IMR-90 (cell line): ENCODE measurements around the gene ADAMTSL2. TPM values are rescaled to one million over a fixed set of nuclear protein-coding genes. Genes with fewer than 3 reads are reported as not detected.

Source experiments
- ATAC-seq: fragments of 200-7000 bp; cut with Tn5 transposase; 2 replicates; pipeline ENCODE4 v1.9.1; 2020; ENCODE audit warnings: low read depth, mild to moderate bottlenecking, moderate library complexity
- BruUV-seq: library from RNA; stranded (reverse); fragments of 400-500 nt; replicated peaks from 2 replicates; lab custom pipeline; 2021; lab: Mats Ljungman, UMichigan
- CTCF ChIA-PET: fragments of 300-600 bp; formaldehyde crosslinking; extraction: SDS; loops from one replicate; lab custom pipeline; 2021; ENCODE audit warnings: antibody characterized with exemption; lab: Yijun Ruan, JAX
- POLR2A ChIA-PET: fragments of 300-600 bp; sonication (Branson Sonifier 250); formaldehyde crosslinking; loops from one replicate; lab custom pipeline; 2022; ENCODE audit warnings: antibody characterized with exemption; ENCODE audit not compliant: unreplicated experiment; lab: Charles Lee
- DNase-seq: peaks from one replicate; pipeline ENCODE4 v3.0.0; 2013
- H2AFZ ChIP-seq: replicated peaks from 2 replicates; pipeline ENCODE3; 2013; ENCODE audit warnings: low read length, mild to moderate bottlenecking; ENCODE audit not compliant: poor library complexity
- H2AK5ac ChIP-seq: 2 replicates; pipeline ENCODE4 v1.6.1; 2013; ENCODE audit warnings: low read depth, low read length, inconsistent platforms
- H2AK9ac ChIP-seq: replicated peaks from 2 replicates; pipeline ENCODE3; 2013; ENCODE audit warnings: mild to moderate bottlenecking, low read depth, low read length, moderate library complexity; ENCODE audit not compliant: poor library complexity
- H2BK120ac ChIP-seq: 2 replicates; pipeline ENCODE4 v1.6.1; 2013; ENCODE audit warnings: low read depth, low read length, inconsistent platforms
- H2BK15ac ChIP-seq: 3 replicates; pipeline ENCODE4 v1.6.1; 2013; ENCODE audit warnings: low read depth, low read length, inconsistent platforms
- H2BK20ac ChIP-seq: 2 replicates; pipeline ENCODE4 v1.6.1; 2013; ENCODE audit warnings: low read depth, mild to moderate bottlenecking, inconsistent platforms, low read length, moderate library complexity
- H2BK5ac ChIP-seq: 2 replicates; pipeline ENCODE4 v1.6.1; 2013; ENCODE audit warnings: mild to moderate bottlenecking, low read depth, low read length, inconsistent platforms; ENCODE audit not compliant: poor library complexity, severe bottlenecking
- H3K14ac ChIP-seq: replicated peaks from 2 replicates; pipeline ENCODE4 v1.6.1; 2013; ENCODE audit warnings: low read depth, low read length, inconsistent platforms
- H3K18ac ChIP-seq: 2 replicates; pipeline ENCODE4 v1.6.1; 2013; ENCODE audit warnings: low read depth, low read length, control low read depth
- H3K23ac ChIP-seq: 2 replicates; pipeline ENCODE4 v1.6.1; 2013; ENCODE audit warnings: low read depth, low read length, inconsistent platforms
- H3K27ac ChIP-seq: 2 replicates; pipeline ENCODE4 v1.5.1; 2013; ENCODE audit warnings: mild to moderate bottlenecking, control low read depth, low read length; ENCODE audit not compliant: insufficient read depth
- H3K27me3 ChIP-seq: 2 replicates; pipeline ENCODE4 v1.6.1; 2013; ENCODE audit warnings: low read length; ENCODE audit not compliant: control insufficient read depth, insufficient read depth
- H3K36me3 ChIP-seq: 2 replicates; pipeline ENCODE4 v1.6.1; 2013; ENCODE audit warnings: low read length, mixed read lengths; ENCODE audit not compliant: control insufficient read depth, insufficient read depth
- H3K4ac ChIP-seq: 2 replicates; pipeline ENCODE4 v1.6.1; 2013; ENCODE audit warnings: low read depth, low read length, inconsistent platforms
- H3K4me1 ChIP-seq: 2 replicates; pipeline ENCODE4 v1.6.1; 2013; ENCODE audit warnings: low read length, mixed read lengths; ENCODE audit not compliant: control insufficient read depth, insufficient read depth
- H3K4me2 ChIP-seq: 2 replicates; pipeline ENCODE4 v1.6.1; 2013; ENCODE audit warnings: low read depth, mild to moderate bottlenecking, control low read depth, low read length, moderate library complexity
- H3K4me3 ChIP-seq: 2 replicates; pipeline ENCODE4 v1.5.1; 2013; ENCODE audit warnings: low read depth, mild to moderate bottlenecking, control low read depth, low read length, moderate library complexity; ENCODE audit not compliant: insufficient read depth
- H3K56ac ChIP-seq: 2 replicates; pipeline ENCODE4 v1.6.1; 2013; ENCODE audit warnings: low read length, inconsistent platforms; ENCODE audit not compliant: insufficient read depth; ENCODE audit errors: extremely low read depth
- H3K79me1 ChIP-seq, 2 experiments: 2 replicates each; pipeline ENCODE4 v1.6.1; 2013; ENCODE audit warnings: low read length in 2 of 2, inconsistent platforms in 1 of 2, low read depth in 1 of 2
- H3K9ac ChIP-seq: 2 replicates; pipeline ENCODE4 v1.6.1; 2013; ENCODE audit warnings: low read depth, low read length, control low read depth
- H3K9me1 ChIP-seq: 2 replicates; pipeline ENCODE4 v1.6.1; 2013; ENCODE audit warnings: low read length, inconsistent platforms; ENCODE audit not compliant: insufficient read depth
- H3K9me3 ChIP-seq: 2 replicates; pipeline ENCODE4 v1.6.1; 2013; ENCODE audit warnings: low read length; ENCODE audit not compliant: control insufficient read depth, insufficient read depth
- H4K20me1 ChIP-seq: 2 replicates; pipeline ENCODE4 v1.6.1; 2013; ENCODE audit warnings: low read length, inconsistent platforms; ENCODE audit not compliant: insufficient read depth
- H4K5ac ChIP-seq: 2 replicates; pipeline ENCODE4 v1.6.1; 2013; ENCODE audit warnings: mild to moderate bottlenecking, low read depth, low read length, control low read depth
- H4K8ac ChIP-seq, 2 experiments: 2 replicates each; pipeline ENCODE4 v1.6.1; 2013; ENCODE audit warnings: low read depth in 2 of 2, low read length in 2 of 2, control low read depth in 1 of 2, inconsistent platforms in 1 of 2
- H4K91ac ChIP-seq: 2 replicates; pipeline ENCODE4 v1.6.1; 2013; ENCODE audit warnings: low read depth, low read length, inconsistent platforms; ENCODE audit not compliant: insufficient read depth
- MAZ ChIP-seq: IDR thresholded peaks from 2 replicates; pipeline ENCODE4 v1.6.1; 2012; ENCODE audit warnings: low read depth, mild to moderate bottlenecking, low read length, improper control_type of control experiment, moderate library complexity, borderline replicate concordance
- NFE2L2 ChIP-seq: fragments of 150-350 bp; IDR thresholded peaks from 2 replicates; pipeline ENCODE4 v1.6.1; 2016; ENCODE audit warnings: low read depth, mild to moderate bottlenecking, low read length
- RAD21 ChIP-seq: IDR thresholded peaks from 2 replicates; pipeline ENCODE4 v1.6.1; 2012; ENCODE audit warnings: low read length, improper control_type of control experiment
- RFX5 ChIP-seq: IDR thresholded peaks from 2 replicates; pipeline ENCODE4 v1.8.0; 2012; ENCODE audit warnings: low read depth, mild to moderate bottlenecking, low read length, moderate library complexity
- SMC3 ChIP-seq: fragments of 150-350 bp; IDR thresholded peaks from 2 replicates; pipeline ENCODE4 v1.6.1; 2016; ENCODE audit warnings: low read depth, mild to moderate bottlenecking, antibody characterized with exemption, low read length, moderate library complexity
- WGBS, 2 experiments: methylation state at CpG; one replicate each; pipeline versions ENCODE4 v1.1.5 to v1.1.7; 2013; ENCODE audit warnings: missing lambda C conversion rate in 2 of 2; ENCODE audit not compliant: insufficient read length in 1 of 2; ENCODE audit errors: extremely low coverage in 2 of 2; 5-methylcytosine and 5-hydroxymethylcytosine counted together
- dilution Hi-C: fragments of 300-500 bp; cut with HindIII; formaldehyde crosslinking; loops from one replicate; pipeline ENCODE4 v1.14.3; 2018; ENCODE audit warnings: low sequenced_read_pairs; ENCODE audit not compliant: unreplicated experiment
- in situ Hi-C: fragments of 300-500 bp; cut with MboI; formaldehyde crosslinking; loops from 3 replicates; pipeline ENCODE4 v1.14.3; 2019; ENCODE audit warnings: low sequenced_read_pairs, inconsistent platforms, mixed read lengths
- intact Hi-C: fragments of 100-400 bp; cut with micrococcal nuclease; formaldehyde crosslinking; loops from 2 replicates; pipeline ENCODE4 v1.10.0; 2022
- polyA plus RNA-seq, 3 experiments: library from polyadenylated mRNA; depleted of rRNA; stranded (reverse); fragments of >200 nt; gene quantifications; 2 replicates each; pipeline ENCODE4 v1.2.3, GENCODE V29; 2012; ENCODE audit warnings: low replicate concordance in 1 of 3
- total RNA-seq: library from RNA; depleted of rRNA; stranded (reverse); fragments of >200 nt; gene quantifications from 2 replicates; pipeline ENCODE4 v1.2.3, GENCODE V29; 2012
- TF ChIP-seq, protein P1 (sequence below): conservative IDR thresholded peaks from 2 replicates; pipeline ENCODE4 v1.5.1; 2012; ENCODE audit warnings: mild to moderate bottlenecking, low read depth, low read length, improper control_type of control experiment

The ADAMTSL2 gene
- total and polyA plus RNA-seq, 2 of the 4 experiments (the other 2 are of a cell fraction), result not detected

DNA sequence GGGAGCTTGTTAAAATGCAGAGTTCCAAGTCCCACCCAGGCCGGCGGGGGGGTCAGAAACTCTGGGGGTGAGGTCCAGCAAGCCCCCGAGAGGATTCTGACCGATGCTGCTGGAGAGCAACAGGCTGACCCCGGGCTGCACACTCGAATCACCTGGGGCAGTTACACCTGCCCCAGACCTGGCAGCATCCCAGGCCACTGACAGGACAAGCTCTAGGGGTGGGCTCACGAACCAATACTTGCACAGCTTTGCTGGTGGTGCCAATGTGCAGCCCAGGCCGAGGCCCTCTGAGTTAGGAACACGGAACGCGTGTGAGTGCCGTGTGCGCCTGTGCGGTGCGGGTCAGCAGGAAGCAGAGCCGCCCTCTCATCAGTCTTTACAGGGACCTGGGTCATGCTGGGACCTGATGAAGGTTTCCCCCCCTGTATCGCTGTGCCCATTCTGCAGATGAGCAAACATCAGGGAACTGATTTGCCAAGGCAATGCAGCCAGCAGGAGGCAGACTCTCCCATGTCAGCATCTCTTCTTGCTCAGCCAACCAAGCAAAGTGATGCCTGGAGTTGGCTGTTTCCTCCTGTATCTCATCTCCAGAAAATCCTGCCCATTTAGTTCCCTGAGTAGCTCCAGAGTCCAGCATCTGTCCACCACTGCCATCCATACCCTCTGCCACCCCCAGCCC, 58.4 kb downstream of the ADAMTSL2 start:
- ChIA-PET CTCF (no interaction called here), POLR2A (no interaction called here)
- no peaks in the 10 kb centered on the region for H3K9me1 ChIP-seq
- 72% methylated on average over 7 of the region's 17 CpGs; no CpG with 5 or more reads in 1 of the 2 experiments for whole genome bisulfite sequencing, 2 experiments
- no peak overlapping the region for H2AFZ ChIP-seq
- H3K4me1 ChIP-seq, result no peaks in the 10 kb centered on the region
- H3K79me1 ChIP-seq, result no peaks in the 10 kb centered on the region
- no peak overlapping the region for H3K4me2 ChIP-seq
- ATAC-seq (no peak), DNase-seq (no peak)
- H2AK9ac ChIP-seq, result no peak overlapping the region
- H2AK5ac ChIP-seq, result no peak overlapping the region
- TF ChIP-seq NFE2L2 (no peak), MAZ (no peak), RFX5 (no peak), SMC3 (peak; percentile 19; the same call in 1 of the 2 replicates), RAD21 (peak; percentile 29; the same call in 1 of the 2 replicates)
- TF ChIP-seq, protein P1, sequence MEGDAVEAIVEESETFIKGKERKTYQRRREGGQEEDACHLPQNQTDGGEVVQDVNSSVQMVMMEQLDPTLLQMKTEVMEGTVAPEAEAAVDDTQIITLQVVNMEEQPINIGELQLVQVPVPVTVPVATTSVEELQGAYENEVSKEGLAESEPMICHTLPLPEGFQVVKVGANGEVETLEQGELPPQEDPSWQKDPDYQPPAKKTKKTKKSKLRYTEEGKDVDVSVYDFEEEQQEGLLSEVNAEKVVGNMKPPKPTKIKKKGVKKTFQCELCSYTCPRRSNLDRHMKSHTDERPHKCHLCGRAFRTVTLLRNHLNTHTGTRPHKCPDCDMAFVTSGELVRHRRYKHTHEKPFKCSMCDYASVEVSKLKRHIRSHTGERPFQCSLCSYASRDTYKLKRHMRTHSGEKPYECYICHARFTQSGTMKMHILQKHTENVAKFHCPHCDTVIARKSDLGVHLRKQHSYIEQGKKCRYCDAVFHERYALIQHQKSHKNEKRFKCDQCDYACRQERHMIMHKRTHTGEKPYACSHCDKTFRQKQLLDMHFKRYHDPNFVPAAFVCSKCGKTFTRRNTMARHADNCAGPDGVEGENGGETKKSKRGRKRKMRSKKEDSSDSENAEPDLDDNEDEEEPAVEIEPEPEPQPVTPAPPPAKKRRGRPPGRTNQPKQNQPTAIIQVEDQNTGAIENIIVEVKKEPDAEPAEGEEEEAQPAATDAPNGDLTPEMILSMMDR, result 0 out of 2 replicates have a peak, but pooled peaks have one; percentile 19
- no peak overlapping the region for H3K4me3 ChIP-seq
- no peak overlapping the region for H3K27ac ChIP-seq
- no peak overlapping the region for H3K18ac ChIP-seq
- no TSS peak for BruUV-seq
- H2BK15ac ChIP-seq, result no peak overlapping the region
- H3K27me3 ChIP-seq, result peaks cover 10% of the 10 kb centered on the region; the same call in 1 of the 2 replicates
- H2BK120ac ChIP-seq, result no peak overlapping the region
- H3K14ac ChIP-seq, result no peak overlapping the region
- no peaks in the 10 kb centered on the region; the same call in 1 of the 2 replicates for H4K20me1 ChIP-seq
- dilution Hi-C loops (no loop called here), intact Hi-C loops (no loop called here), in situ Hi-C loops (no loop called here)
- H3K9ac ChIP-seq, result no peak overlapping the region
- peaks cover 15% of the 10 kb centered on the region for H3K9me3 ChIP-seq
- H3K56ac ChIP-seq, result no peak overlapping the region
- H3K23ac ChIP-seq, result no peak overlapping the region
- H4K91ac ChIP-seq, result no peak overlapping the region
- H3K4ac ChIP-seq, result no peak overlapping the region
- H4K5ac ChIP-seq, result no peak overlapping the region
- H2BK5ac ChIP-seq, result no peak overlapping the region
- no peak overlapping the region for H2BK20ac ChIP-seq
- no peaks in the 10 kb centered on the region for H3K36me3 ChIP-seq
- H4K8ac ChIP-seq, result no peak overlapping the region
